Sigmoid colon (tissue), 7 donors: ENCODE measurements around the gene KRT7. TPM values are rescaled to one million over a fixed set of nuclear protein-coding genes. Genes with fewer than 3 reads are reported as not detected.

Source experiments
- polyA plus RNA-seq, 3 donors: library from polyadenylated mRNA; stranded (reverse); fragments of 200-250 nt; gene quantifications; one replicate each; pipeline ENCODE4 v1.2.3, GENCODE V29; 2013
- total RNA-seq, 4 donors: library from RNA; depleted of rRNA; stranded (reverse); fragments of >200 nt; gene quantifications; one replicate each; pipeline ENCODE4 v1.1.0, GENCODE V29; 2016
- donor health status: healthy with polysubstance abuse.
- donor health status: Bipolar disorder and iron deficiency.
- donor health status: healthy.

The KRT7 gene
- total and polyA plus RNA-seq, 7 donors = 0.27 to 12.0 (median 2.4) TPM; not detected in 2

Other genes starting within 250 kb of the KRT7 start
- gene TAMALIN, start 226.3 kb upstream of the KRT7 start, total RNA-seq = 10 to 100 TPM in 2 of 4 donors, 1 to 10 TPM in 2; 9.2 to 11.1 (median 10.1) TPM
- 10 to 100 TPM in 1 of 3 donors, 1 to 10 TPM in 2; 4.2 to 17.0 (median 4.9) TPM for gene TAMALIN, start 226.3 kb upstream of the KRT7 start, polyA plus RNA-seq
- 100 to 1,000 TPM in 3 of 4 donors, 10 to 100 TPM in 1; 41.7 to 276 (median 167) TPM for gene NR4A1, start 181.8 kb upstream of the KRT7 start, total RNA-seq
- 10 to 100 TPM; 31.2 to 65.9 (median 45.0) TPM for gene NR4A1, start 181.8 kb upstream of the KRT7 start, polyA plus RNA-seq
- gene ATG101, start 163.3 kb upstream of the KRT7 start, total RNA-seq = 10 to 100 TPM; 30.2 to 48.7 (median 38.2) TPM
- gene ATG101, start 163.3 kb upstream of the KRT7 start, polyA plus RNA-seq = 10 to 100 TPM; 58.9 to 64.5 (median 61.7) TPM
- gene SMIM41, start 153.5 kb upstream of the KRT7 start, total RNA-seq = 1 to 10 TPM in 2 of 4 donors, under 1 TPM in 1, not detected in 1; 0.41 to 5.7 (median 1.2) TPM
- gene SMIM41, start 153.5 kb upstream of the KRT7 start, polyA plus RNA-seq = under 1 TPM in 1 of 3 donors, not detected in 2; 0.61 TPM
- not detected for gene KRT80, start 41.2 kb upstream of the KRT7 start, total RNA-seq
- gene KRT80, start 41.2 kb upstream of the KRT7 start, polyA plus RNA-seq = under 1 TPM in 2 of 3 donors, not detected in 1; under 0.01 to 0.34 TPM
- not detected for gene KRT86, start 41.4 kb downstream of the KRT7 start, total RNA-seq
- under 1 TPM in 2 of 3 donors, not detected in 1; 0.25 to 0.60 TPM for gene KRT86, start 41.4 kb downstream of the KRT7 start, polyA plus RNA-seq
- under 1 TPM in 1 of 4 donors, not detected in 3; 0.14 TPM for gene KRT81, start 58.3 kb downstream of the KRT7 start, total RNA-seq
- gene KRT81, start 58.3 kb downstream of the KRT7 start, polyA plus RNA-seq = under 1 TPM in 1 of 3 donors, not detected in 2; 0.17 TPM
- not detected for gene KRT83, start 88.2 kb downstream of the KRT7 start, total RNA-seq
- gene KRT83, start 88.2 kb downstream of the KRT7 start, polyA plus RNA-seq = not detected
- not detected for gene KRT85, start 134.2 kb downstream of the KRT7 start, total RNA-seq
- not detected for gene KRT85, start 134.2 kb downstream of the KRT7 start, polyA plus RNA-seq
- gene KRT84, start 152.4 kb downstream of the KRT7 start, total RNA-seq = not detected
- gene KRT84, start 152.4 kb downstream of the KRT7 start, polyA plus RNA-seq = not detected
- gene KRT82, start 173.1 kb downstream of the KRT7 start, total RNA-seq = not detected
- under 1 TPM in 1 of 3 donors, not detected in 2; 0.03 TPM for gene KRT82, start 173.1 kb downstream of the KRT7 start, polyA plus RNA-seq
- not detected for gene KRT75, start 201.1 kb downstream of the KRT7 start, total RNA-seq
- gene KRT75, start 201.1 kb downstream of the KRT7 start, polyA plus RNA-seq = under 1 TPM in 1 of 3 donors, not detected in 2; 0.04 TPM
- gene KRT6B, start 218.9 kb downstream of the KRT7 start, total RNA-seq = not detected
- under 1 TPM in 2 of 3 donors, not detected in 1; 0.60 to 0.61 TPM for gene KRT6B, start 218.9 kb downstream of the KRT7 start, polyA plus RNA-seq
- gene KRT6C, start 240.6 kb downstream of the KRT7 start, total RNA-seq = not detected
- under 1 TPM in 1 of 3 donors, not detected in 2; 0.60 TPM for gene KRT6C, start 240.6 kb downstream of the KRT7 start, polyA plus RNA-seq